GM19324 (cell line): ENCODE measurements around the gene MYL7.

Experiments used
- ATAC-seq: cut with Tn5 transposase; IDR thresholded peaks from one replicate; pipeline ENCODE4 v1.9.1; 2021; ENCODE audit warnings: mild to moderate bottlenecking, moderate library complexity; ENCODE audit not compliant: unreplicated experiment, low FRiP score

Gene MYL7

GRCh38 chr7:44113764-44114354 is 27.3 kb downstream of the MYL7 start:
- no peak for ATAC-seq

- no peak for ATAC-seq
These were observed 28.0 kb downstream of the MYL7 start for GRCh38 chr7:44112997-44113763.

GRCh38 chr7:44112231-44112996 is 28.7 kb downstream of the MYL7 start:
- ATAC-seq, result no peak

- no peak for ATAC-seq
These were observed 29.4 kb downstream of the MYL7 start for GRCh38 chr7:44111761-44112160.

- no peak for ATAC-seq
These were observed 30.2 kb downstream of the MYL7 start for GRCh38 chr7:44110719-44111635.

GRCh38 chr7:44109991-44110390 is 31.1 kb downstream of the MYL7 start:
- ATAC-seq, result no peak

- ATAC-seq, result no peak
These were observed 32.1 kb downstream of the MYL7 start for GRCh38 chr7:44108768-44109750.

- ATAC-seq, result no peak
These were observed 33.0 kb downstream of the MYL7 start for GRCh38 chr7:44107961-44108767.

- no peak for ATAC-seq
These were observed 33.8 kb downstream of the MYL7 start for GRCh38 chr7:44107116-44107960.

GRCh38 chr7:44106311-44107065 is 34.6 kb downstream of the MYL7 start:
- no peak for ATAC-seq

GRCh38 chr7:44105832-44106231 is 35.3 kb downstream of the MYL7 start:
- ATAC-seq, result no peak

- no peak for ATAC-seq
These were observed 36.0 kb downstream of the MYL7 start for GRCh38 chr7:44104860-44105771.

GRCh38 chr7:44103923-44104859 is 36.9 kb downstream of the MYL7 start, which contains the start of gene AEBP1:
Gene AEBP1 (plus strand): TSS chr7:44104345. CDS start chr7:44104666, 321 bp downstream.
- ATAC-seq, result no peak

GRCh38 chr7:44103566-44103922 is 37.6 kb downstream of the MYL7 start:
- no peak for ATAC-seq
